ENCODE measurements around the gene RARRES1. TPM values are rescaled to one million over a fixed set of nuclear protein-coding genes. Genes with fewer than 3 reads are reported as not detected.

The RARRES1 gene
- total RNA-seq, 1 experiment from 2014 or later, result 0.35 TPM

- no peaks in the 10 kb centered on the region for H3K27me3 Mint-ChIP-seq (ENCODE audit: low read depth)
- TF ChIP-seq HMGXB4 (CRISPR knock-in tag; IDR thresholded peaks at IDR 0.05) (no peak), FOXJ3 (CRISPR knock-in tag; IDR thresholded peaks at IDR 0.05; ENCODE audit: borderline replicate concordance) (no peak), ZNF532 (CRISPR knock-in tag; IDR thresholded peaks at IDR 0.05; ENCODE audit: borderline replicate concordance) (no peak), ZNF317 (CRISPR knock-in tag; IDR thresholded peaks at IDR 0.05; ENCODE audit: borderline replicate concordance, low read depth) (no peak), ESRRA (CRISPR knock-in tag; IDR thresholded peaks at IDR 0.05; ENCODE audit: borderline replicate concordance) (no peak), E2F5 (CRISPR knock-in tag; IDR thresholded peaks at IDR 0.05) (no peak), CREB1 (CRISPR knock-in tag; IDR thresholded peaks at IDR 0.05) (no peak), ZNF281 (CRISPR knock-in tag; IDR thresholded peaks at IDR 0.05) (no peak), ZMAT4 (CRISPR knock-in tag; IDR thresholded peaks at IDR 0.05) (no peak), CTCF (IDR thresholded peaks at IDR 0.05) (no peak)
- H3K4me3 Mint-ChIP-seq, result no peak overlapping the region
- no peak overlapping the region for H3K27ac Mint-ChIP-seq
- no peaks in the 10 kb centered on the region for H3K9me3 Mint-ChIP-seq
- H3K4me1 Mint-ChIP-seq, result no peaks in the 10 kb centered on the region
- POLR2A ChIA-PET, result no interaction called here
- no peak for ATAC-seq
- DNase-seq (ENCODE audit: low spot score), result no peak
- peaks cover 29% of the 10 kb centered on the region for H3K36me3 Mint-ChIP-seq
- CTCF ChIA-PET, result interaction anchor here (1.2 to 2.8 kb wide), 3 partner anchors 12 to 129 kb away, joined by 6 to 21 read pairs (median 7); partner anchors contain the start of genes GFM1 and LXN
Observed at GRCh38 chr3:158660711-158661110, 71.5 kb downstream of the RARRES1 start.

- no peaks in the 10 kb centered on the region for H3K4me1 Mint-ChIP-seq
- peak; percentile 49 for DNase-seq (ENCODE audit: low spot score)
- CTCF ChIA-PET, result interaction anchor here (0.5 to 2.8 kb wide), 20 partner anchors 9 to 601 kb away, joined by 3 to 25 read pairs (median 4); partner anchors contain the start of genes GFM1, LXN, MFSD1 and MLF1
- no peak overlapping the region for H3K4me3 Mint-ChIP-seq
- no peak for TF ChIP-seq GABPB1 (CRISPR knock-in tag; IDR thresholded peaks at IDR 0.05)
- 0 out of 2 replicates have a peak, but pooled peaks have one; percentile 19 for TF ChIP-seq CTCF (IDR thresholded peaks at IDR 0.05)
- H3K9me3 Mint-ChIP-seq, result no peaks in the 10 kb centered on the region
- no peak overlapping the region for H3K27ac Mint-ChIP-seq
- H3K27me3 Mint-ChIP-seq (ENCODE audit: low read depth), result no peaks in the 10 kb centered on the region
- peak; percentile 68 for ATAC-seq
- peaks cover 26% of the 10 kb centered on the region for H3K36me3 Mint-ChIP-seq
- POLR2A ChIA-PET, result no interaction called here
Observed at GRCh38 chr3:158659454-158660237, 72.6 kb downstream of the RARRES1 start.
